H1 (cell line): ENCODE data around the gene FLNC. TPM values are rescaled to one million over a fixed set of nuclear protein-coding genes. Genes with fewer than 3 reads are reported as not detected.

Experiments
- CHD2 ChIP-seq: IDR thresholded peaks from 2 replicates; pipeline ENCODE4 v1.6.1; 2012; ENCODE audit warnings: low read length, improper control_type of control experiment
- CREB1 ChIP-seq: IDR thresholded peaks from 2 replicates; pipeline ENCODE4 v1.6.1; 2012; ENCODE audit warnings: inconsistent platforms
- EGR1 ChIP-seq: IDR thresholded peaks from 2 replicates; pipeline ENCODE4 v1.6.1; 2011; ENCODE audit warnings: low read depth, low read length, borderline replicate concordance
- EZH2 ChIP-seq: fragments of 200-600 bp; sonication (generic); IDR thresholded peaks from 2 replicates; pipeline ENCODE4 v1.7.1; 2012; ENCODE audit warnings: low read depth, mild to moderate bottlenecking, moderate library complexity, low read length, inconsistent platforms; ENCODE audit not compliant: severe bottlenecking
- FOSL1 ChIP-seq: IDR thresholded peaks from 2 replicates; pipeline ENCODE4 v1.6.1; 2011; ENCODE audit warnings: mild to moderate bottlenecking, low read depth, low read length, moderate library complexity; ENCODE audit not compliant: insufficient read depth
- KDM1A ChIP-seq: fragments of 200-600, 300-600 bp; sonication (generic); IDR thresholded peaks from 2 replicates; pipeline ENCODE4 v1.7.1; 2016; ENCODE audit warnings: mild to moderate bottlenecking, low read length, borderline replicate concordance
- KDM4A ChIP-seq: IDR thresholded peaks from one replicate; pipeline ENCODE4 v1.7.1; 2012; ENCODE audit warnings: low read depth, mild to moderate bottlenecking, moderate library complexity, low read length, inconsistent platforms; ENCODE audit not compliant: severe bottlenecking
- MAFK ChIP-seq: IDR thresholded peaks from 2 replicates; pipeline ENCODE4 v1.6.1; 2012; ENCODE audit warnings: low read depth, mild to moderate bottlenecking, improper control_type of control experiment, low read length
- SIN3A ChIP-seq, 2 experiments: IDR thresholded peaks in 1 of 2; conservative IDR thresholded peaks in 1 of 2; 2 replicates each; pipeline ENCODE4 v1.6.1; 2011 to 2012; ENCODE audit warnings: low read length in 2 of 2, improper control_type of control experiment in 1 of 2, low read depth in 1 of 2, mild to moderate bottlenecking in 1 of 2
- SP4 ChIP-seq: IDR thresholded peaks from 2 replicates; pipeline ENCODE4 v1.6.1; 2012; ENCODE audit warnings: low read length, inconsistent platforms
- SRF ChIP-seq: IDR thresholded peaks from 2 replicates; pipeline ENCODE4 v1.6.1; 2011; ENCODE audit warnings: mild to moderate bottlenecking, low read depth, low read length, moderate library complexity
- TAF1 ChIP-seq: IDR thresholded peaks from 2 replicates; pipeline ENCODE4 v1.6.1; 2011; ENCODE audit warnings: mild to moderate bottlenecking, low read depth, low read length
- TEAD4 ChIP-seq: IDR thresholded peaks from 2 replicates; pipeline ENCODE4 v1.6.1; 2012; ENCODE audit warnings: low read depth, low read length, inconsistent platforms, mixed read lengths
- YY1 ChIP-seq: IDR thresholded peaks from 2 replicates; pipeline ENCODE4 v1.6.1; 2011; ENCODE audit warnings: low read depth, mild to moderate bottlenecking, low read length
- polyA plus RNA-seq, 7 experiments: library from polyadenylated mRNA; depleted of rRNA in 3 of 7; stranded (reverse) in 5 of 7; unstranded in 2 of 7; fragments of >200 nt in 5 of 7; fragments of 200-250 nt in 2 of 7; gene quantifications; 1 replicate in 5 of 7; 2 replicates in 1 of 7; 4 replicates in 1 of 7; pipeline versions ENCODE4 v1.2.1 to v1.2.3, GENCODE V29; 2011 to 2013; ENCODE audit warnings: missing spikeins in 2 of 7, mixed read lengths in 2 of 7
- total RNA-seq: library from RNA; stranded (reverse); fragmentation: NEBNext Ultra II Directional; extraction: Animal tissue kit (Norgen Biotek cat#: 25700); gene quantifications from 2 replicates; pipeline ENCODE4 v1.2.1, GENCODE V29; 2021
- TF ChIP-seq, protein P1 (sequence below), 3 experiments: IDR thresholded peaks; 1 replicate in 2 of 3; 2 replicates in 1 of 3; pipeline versions ENCODE4 v1.5.1 to v1.6.1; 2011; ENCODE audit warnings: low read length in 3 of 3, mild to moderate bottlenecking in 3 of 3, inconsistent platforms in 2 of 3, low read depth in 1 of 3, moderate library complexity in 1 of 3; ENCODE audit not compliant: insufficient read depth in 1 of 3; ENCODE audit errors: control extremely low read depth in 1 of 3
- TF ChIP-seq, protein P2 (sequence below): IDR thresholded peaks from 2 replicates; pipeline ENCODE4 v1.6.1; 2012; ENCODE audit warnings: inconsistent platforms
- TF ChIP-seq, protein P3 (sequence below): IDR thresholded peaks from 2 replicates; pipeline ENCODE4 v1.6.1; 2011; ENCODE audit warnings: low read length, improper control_type of control experiment
- TF ChIP-seq, protein P4 (sequence below): IDR thresholded peaks from 2 replicates; pipeline ENCODE4 v1.6.1; 2012; ENCODE audit warnings: inconsistent platforms

The FLNC gene
- total and polyA plus RNA-seq, 2 of the 8 experiments (the other 6 are each of a cell fraction or from before 2014, with no cell fraction given): 1.9 to 10.7 TPM

DNA sequence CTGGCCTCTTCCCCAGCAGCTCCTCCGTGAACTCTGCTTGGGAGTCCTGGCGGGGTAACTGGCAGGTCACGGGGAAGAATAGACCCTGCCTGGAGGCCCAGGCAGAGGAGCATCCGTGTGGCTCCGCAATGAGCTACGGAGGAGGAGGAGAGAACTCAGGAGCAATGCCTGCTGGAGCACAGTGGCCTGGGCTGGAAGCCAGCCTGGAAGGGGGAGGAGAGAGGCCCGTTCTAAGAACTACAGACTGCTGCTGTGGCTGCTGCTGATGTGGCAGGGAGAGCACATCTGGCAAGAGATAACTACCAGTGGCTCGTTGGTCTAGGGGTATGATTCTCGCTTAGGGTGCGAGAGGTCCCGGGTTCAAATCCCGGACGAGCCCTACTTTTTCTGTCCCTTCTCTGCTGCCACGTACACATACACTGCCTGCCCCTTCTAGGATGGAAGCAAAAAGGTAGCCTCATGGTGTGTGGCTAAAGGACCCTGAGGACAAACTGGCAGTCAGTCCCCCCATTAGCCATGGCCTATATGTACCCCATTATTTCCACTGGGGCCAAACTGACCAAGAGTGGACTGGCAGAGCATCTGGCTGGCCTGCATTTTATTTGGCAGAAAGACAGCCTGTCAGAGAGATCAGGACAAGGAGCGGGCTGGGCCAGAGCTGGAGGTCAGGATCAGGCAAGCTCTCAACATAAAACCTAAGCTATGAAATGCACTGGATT, 46.9 kb upstream of the FLNC start (continued):
- TF ChIP-seq, protein P1, sequence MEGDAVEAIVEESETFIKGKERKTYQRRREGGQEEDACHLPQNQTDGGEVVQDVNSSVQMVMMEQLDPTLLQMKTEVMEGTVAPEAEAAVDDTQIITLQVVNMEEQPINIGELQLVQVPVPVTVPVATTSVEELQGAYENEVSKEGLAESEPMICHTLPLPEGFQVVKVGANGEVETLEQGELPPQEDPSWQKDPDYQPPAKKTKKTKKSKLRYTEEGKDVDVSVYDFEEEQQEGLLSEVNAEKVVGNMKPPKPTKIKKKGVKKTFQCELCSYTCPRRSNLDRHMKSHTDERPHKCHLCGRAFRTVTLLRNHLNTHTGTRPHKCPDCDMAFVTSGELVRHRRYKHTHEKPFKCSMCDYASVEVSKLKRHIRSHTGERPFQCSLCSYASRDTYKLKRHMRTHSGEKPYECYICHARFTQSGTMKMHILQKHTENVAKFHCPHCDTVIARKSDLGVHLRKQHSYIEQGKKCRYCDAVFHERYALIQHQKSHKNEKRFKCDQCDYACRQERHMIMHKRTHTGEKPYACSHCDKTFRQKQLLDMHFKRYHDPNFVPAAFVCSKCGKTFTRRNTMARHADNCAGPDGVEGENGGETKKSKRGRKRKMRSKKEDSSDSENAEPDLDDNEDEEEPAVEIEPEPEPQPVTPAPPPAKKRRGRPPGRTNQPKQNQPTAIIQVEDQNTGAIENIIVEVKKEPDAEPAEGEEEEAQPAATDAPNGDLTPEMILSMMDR (IDR thresholded peaks at IDR 0.05; ENCODE audit: control extremely low read depth in 1 of 3, insufficient read depth in 1 of 3, low read depth in 1 of 3, low read length in 3 of 3): no peak
- TF ChIP-seq CREB1: no peak
- TF ChIP-seq EZH2: no peak
- 0 out of 2 replicates have a peak, but pooled peaks have one; percentile 32 for TF ChIP-seq YY1
- no peak for TF ChIP-seq CHD2
- 0 out of 4 replicates have a peak, but pooled peaks of 1 of the 2 experiments have one; percentile 32 for TF ChIP-seq SIN3A (conservative IDR thresholded peaks at IDR 0.05 in 1 of 2, IDR thresholded peaks at IDR 0.05 in 1 of 2; ENCODE audit: low read depth in 1 of 2, low read length in 2 of 2)
- peak; percentile 78 for TF ChIP-seq KDM4A
- TF ChIP-seq MAFK: peak; percentile 81; the same call in 1 of the 2 replicates
- peak; percentile 67; the same call in 1 of the 2 replicates for TF ChIP-seq KDM1A
- no peak for TF ChIP-seq FOSL1
- no peak for TF ChIP-seq TAF1
- TF ChIP-seq SRF: no peak
- no peak for TF ChIP-seq SP4
- TF ChIP-seq TEAD4: peak; percentile 87
- TF ChIP-seq, protein P2, sequence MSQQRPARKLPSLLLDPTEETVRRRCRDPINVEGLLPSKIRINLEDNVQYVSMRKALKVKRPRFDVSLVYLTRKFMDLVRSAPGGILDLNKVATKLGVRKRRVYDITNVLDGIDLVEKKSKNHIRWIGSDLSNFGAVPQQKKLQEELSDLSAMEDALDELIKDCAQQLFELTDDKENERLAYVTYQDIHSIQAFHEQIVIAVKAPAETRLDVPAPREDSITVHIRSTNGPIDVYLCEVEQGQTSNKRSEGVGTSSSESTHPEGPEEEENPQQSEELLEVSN: no peak
- TF ChIP-seq, protein P3, sequence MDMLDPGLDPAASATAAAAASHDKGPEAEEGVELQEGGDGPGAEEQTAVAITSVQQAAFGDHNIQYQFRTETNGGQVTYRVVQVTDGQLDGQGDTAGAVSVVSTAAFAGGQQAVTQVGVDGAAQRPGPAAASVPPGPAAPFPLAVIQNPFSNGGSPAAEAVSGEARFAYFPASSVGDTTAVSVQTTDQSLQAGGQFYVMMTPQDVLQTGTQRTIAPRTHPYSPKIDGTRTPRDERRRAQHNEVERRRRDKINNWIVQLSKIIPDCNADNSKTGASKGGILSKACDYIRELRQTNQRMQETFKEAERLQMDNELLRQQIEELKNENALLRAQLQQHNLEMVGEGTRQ: no peak
- TF ChIP-seq EGR1: no peak
- TF ChIP-seq, protein P4, sequence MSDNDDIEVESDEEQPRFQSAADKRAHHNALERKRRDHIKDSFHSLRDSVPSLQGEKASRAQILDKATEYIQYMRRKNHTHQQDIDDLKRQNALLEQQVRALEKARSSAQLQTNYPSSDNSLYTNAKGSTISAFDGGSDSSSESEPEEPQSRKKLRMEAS: no peak
